Uterus (tissue), 4 donors: Measurements from ENCODE around the gene DNAJC30. TPM values are rescaled to one million over a fixed set of nuclear protein-coding genes. Genes with fewer than 3 reads are reported as not detected.
"Not testable (repeated sequence)": the region's sequence is repeated elsewhere in the genome, so short reads cannot be mapped to it uniquely, and the experiment has no call there.

Experiments
- DNase-seq, 2 donors: peaks; one replicate each; pipeline ENCODE4 v3.0.0-alpha.2; 2019 to 2020
- H3K27ac ChIP-seq, 2 donors: fragments of 200-600 bp; sonication (generic); 1 replicate in 1 of 2; 2 replicates in 1 of 2; pipeline ENCODE4 v1.5.1; 2016 to 2018
- H3K27me3 ChIP-seq, 2 donors: fragments of 200-600 bp; sonication (generic); one replicate each; pipeline ENCODE4 v1.5.1; 2018 to 2019; ENCODE audit warnings: control low read depth in 1 of 2
- H3K36me3 ChIP-seq, 2 donors: fragments of 200-600 bp; sonication (generic); one replicate each; pipeline ENCODE4 v1.5.1; 2019; ENCODE audit warnings: control low read depth in 1 of 2
- H3K4me1 ChIP-seq, 2 donors: fragments of 200-600 bp; sonication (generic); one replicate each; pipeline ENCODE4 v1.5.1; 2018 to 2019; ENCODE audit warnings: control low read depth in 1 of 2
- H3K4me3 ChIP-seq, 2 donors: fragments of 200-600 bp; sonication (generic); 1 replicate in 1 of 2; 2 replicates in 1 of 2; pipeline ENCODE4 v1.5.1; 2018 to 2019; ENCODE audit warnings: mild to moderate bottlenecking in 1 of 2
- H3K9me3 ChIP-seq, 2 donors: fragments of 200-600 bp; sonication (generic); one replicate each; pipeline ENCODE4 v1.5.1; 2019; ENCODE audit warnings: control low read depth in 1 of 2
- POLR2A ChIP-seq, 2 donors: fragments of 450-650 bp; IDR thresholded peaks; one replicate each; pipeline ENCODE4 v1.6.1; 2016; ENCODE audit warnings: antibody characterized with exemption in 2 of 2, mild to moderate bottlenecking in 1 of 2, moderate library complexity in 1 of 2
- intact Hi-C: fragments of 100-400 bp; cut with DNase I; formaldehyde crosslinking; loops from one replicate; pipeline ENCODE4 v1.15.1; 2023; ENCODE audit warnings: low total_unique reads
- total RNA-seq, 4 donors: library from RNA; depleted of rRNA in 3 of 4; stranded (reverse); fragments of >200 nt in 3 of 4; gene quantifications; one replicate each; pipeline versions ENCODE4 v1.1.0 to v1.2.4, GENCODE V29; 2014 to 2023
- TF ChIP-seq, protein P1 (sequence below), 4 experiments: fragments of 200-600 bp in 2 of 4; fragments of 450-650 bp in 2 of 4; sonication (generic) in 2 of 4; IDR thresholded peaks; one replicate each; pipeline ENCODE4 v1.5.1; 2016 to 2019; ENCODE audit warnings: antibody characterized with exemption in 4 of 4, mild to moderate bottlenecking in 2 of 4, moderate library complexity in 1 of 4
- donor health status: DM: yes; HTN: yes; CAD: no.

The DNAJC30 gene
- total RNA-seq, 4 donors from 2014 or later, result 0.29 to 14.1 (median 3.3) TPM

DNA sequence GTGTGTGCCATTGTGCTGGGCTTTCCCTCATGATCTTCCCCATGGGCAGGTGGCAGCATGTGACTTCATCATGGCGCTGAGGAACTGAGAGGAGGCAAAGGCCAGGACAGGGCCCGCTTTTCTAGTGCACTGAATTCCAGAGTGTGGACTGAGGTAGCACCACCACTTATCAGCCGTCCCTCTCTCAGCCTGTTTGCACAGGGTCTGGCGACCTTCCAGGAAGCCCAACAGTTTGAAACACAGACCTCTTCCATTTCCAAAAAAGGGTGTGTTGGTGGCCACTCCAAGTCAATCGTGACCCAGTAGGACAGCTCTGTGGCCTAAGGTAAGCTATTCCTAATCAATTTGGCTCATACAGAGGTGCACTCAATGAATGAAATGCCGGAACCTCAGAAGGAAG is 4.4 kb downstream of the DNAJC30 start:
- no peak for DNase-seq
- H3K27ac ChIP-seq, result no peak overlapping the region
- TF ChIP-seq POLR2A (IDR thresholded peaks at IDR 0.05), result no peak
- TF ChIP-seq, protein P1, sequence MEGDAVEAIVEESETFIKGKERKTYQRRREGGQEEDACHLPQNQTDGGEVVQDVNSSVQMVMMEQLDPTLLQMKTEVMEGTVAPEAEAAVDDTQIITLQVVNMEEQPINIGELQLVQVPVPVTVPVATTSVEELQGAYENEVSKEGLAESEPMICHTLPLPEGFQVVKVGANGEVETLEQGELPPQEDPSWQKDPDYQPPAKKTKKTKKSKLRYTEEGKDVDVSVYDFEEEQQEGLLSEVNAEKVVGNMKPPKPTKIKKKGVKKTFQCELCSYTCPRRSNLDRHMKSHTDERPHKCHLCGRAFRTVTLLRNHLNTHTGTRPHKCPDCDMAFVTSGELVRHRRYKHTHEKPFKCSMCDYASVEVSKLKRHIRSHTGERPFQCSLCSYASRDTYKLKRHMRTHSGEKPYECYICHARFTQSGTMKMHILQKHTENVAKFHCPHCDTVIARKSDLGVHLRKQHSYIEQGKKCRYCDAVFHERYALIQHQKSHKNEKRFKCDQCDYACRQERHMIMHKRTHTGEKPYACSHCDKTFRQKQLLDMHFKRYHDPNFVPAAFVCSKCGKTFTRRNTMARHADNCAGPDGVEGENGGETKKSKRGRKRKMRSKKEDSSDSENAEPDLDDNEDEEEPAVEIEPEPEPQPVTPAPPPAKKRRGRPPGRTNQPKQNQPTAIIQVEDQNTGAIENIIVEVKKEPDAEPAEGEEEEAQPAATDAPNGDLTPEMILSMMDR (IDR thresholded peaks at IDR 0.05), result no peak
- no peaks in the 10 kb centered on the region for H3K36me3 ChIP-seq
- no peaks in the 10 kb centered on the region for H3K27me3 ChIP-seq
- intact Hi-C loops, result no loop called here
- no peaks in the 10 kb centered on the region for H3K9me3 ChIP-seq
- peaks cover 0 to 16% of the 10 kb centered on the region in 2 donors for H3K4me1 ChIP-seq
- no peak overlapping the region for H3K4me3 ChIP-seq

DNA sequence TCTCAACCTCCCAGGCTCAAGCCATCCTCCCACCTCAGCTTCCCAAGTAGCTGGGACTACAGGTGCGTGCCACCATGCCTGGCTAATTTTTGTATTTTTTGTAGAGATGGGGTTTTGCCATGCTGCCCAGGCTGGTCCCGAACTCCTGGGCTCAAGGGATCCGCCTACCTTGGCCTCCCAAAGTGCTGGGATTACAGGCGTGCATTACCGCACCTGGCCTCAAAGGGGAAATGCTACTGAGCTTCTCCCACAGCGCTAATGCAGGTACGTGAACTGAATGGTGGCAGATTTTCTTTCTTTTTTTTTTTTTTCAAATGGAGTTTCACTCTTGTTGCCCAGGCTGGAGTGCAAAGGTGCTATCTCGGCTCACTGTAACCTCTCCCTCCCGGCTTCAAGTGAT is 7.2 kb downstream of the DNAJC30 start:
- H3K27ac ChIP-seq, H3K4me1 ChIP-seq, DNase-seq, H3K36me3 ChIP-seq, H3K4me3 ChIP-seq, H3K9me3 ChIP-seq, intact Hi-C loops, H3K27me3 ChIP-seq: not testable (repeated sequence)

DNA sequence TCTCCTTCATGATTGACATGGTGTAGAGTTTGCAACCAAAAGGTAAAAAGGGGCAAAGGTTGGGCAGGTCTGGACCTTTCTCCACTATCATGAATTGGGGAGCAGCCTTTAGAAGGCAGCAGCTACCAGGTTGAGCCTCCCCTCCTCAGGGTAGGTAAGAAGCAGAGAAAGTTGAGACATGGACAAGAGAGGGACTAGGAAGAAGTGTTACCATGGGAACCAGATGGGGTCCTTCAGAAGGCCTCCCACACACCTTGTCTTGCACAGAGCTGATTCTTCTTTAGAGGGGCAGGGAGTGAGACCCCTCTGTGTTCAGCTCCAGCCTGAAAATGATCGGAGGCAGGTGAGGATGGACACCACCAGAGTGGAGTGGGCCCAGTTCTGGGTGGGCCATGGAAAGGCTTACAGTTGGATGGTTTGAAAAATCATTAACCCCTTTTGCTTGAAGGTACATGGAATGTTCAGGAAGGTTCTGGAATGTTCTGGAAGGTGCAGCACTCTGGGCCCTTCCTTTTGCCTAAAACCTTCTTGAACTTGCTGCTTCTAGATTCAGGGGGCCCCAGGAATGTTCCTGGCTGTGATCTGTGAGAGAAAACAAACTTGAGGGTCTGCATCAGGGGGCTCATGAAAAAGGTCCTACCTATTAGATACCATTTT is 8.7 kb downstream of the DNAJC30 start:
- H3K27me3 ChIP-seq, result no peaks in the 10 kb centered on the region
- no peaks in the 10 kb centered on the region for H3K4me1 ChIP-seq
- H3K9me3 ChIP-seq, result no peaks in the 10 kb centered on the region
- H3K27ac ChIP-seq, result no peak overlapping the region
- TF ChIP-seq, protein P1 (IDR thresholded peaks at IDR 0.05), result no peak
- TF ChIP-seq POLR2A (IDR thresholded peaks at IDR 0.05), result no peak
- intact Hi-C loops, result no loop called here
- H3K4me3 ChIP-seq, result no peak overlapping the region
- no peaks in the 10 kb centered on the region for H3K36me3 ChIP-seq
- no peak for DNase-seq

DNA sequence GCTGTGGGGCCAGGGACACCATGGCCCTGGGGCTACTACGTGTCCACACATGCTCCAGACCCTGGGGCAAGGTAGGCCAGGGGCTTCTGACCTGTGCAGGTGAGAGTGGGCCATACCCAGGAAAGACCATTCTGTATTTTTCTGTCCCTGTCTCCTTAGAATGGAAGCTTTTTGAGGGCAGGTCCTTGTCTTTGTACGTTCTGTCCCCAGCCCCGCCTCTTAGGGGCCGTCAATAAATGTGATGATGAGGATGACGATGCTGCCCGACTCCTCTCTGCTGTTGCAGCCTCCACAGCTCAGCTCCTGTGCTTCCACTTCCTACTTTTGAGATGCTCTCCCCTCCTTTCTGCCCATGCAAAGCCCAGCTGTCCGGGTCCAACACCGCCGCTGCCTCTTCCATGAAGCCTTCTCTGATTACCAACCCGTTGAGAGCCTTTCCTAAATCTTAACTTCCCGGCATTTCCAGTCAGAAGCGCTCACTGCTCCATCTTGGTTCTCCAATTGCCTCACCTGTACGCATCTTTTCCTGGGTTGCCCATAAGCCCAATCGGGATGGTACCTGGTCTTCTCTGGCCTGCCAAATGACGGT is 11.3 kb downstream of the DNAJC30 start:
- Histone ChIP-seq H3K36me3 (no peaks in the 10 kb centered on the region), H3K27ac (no peak overlapping the region), H3K4me3 (no peak overlapping the region), H3K4me1 (peaks cover 0 to 7% of the 10 kb centered on the region in 2 donors), H3K9me3 (no peaks in the 10 kb centered on the region), H3K27me3 (no peaks in the 10 kb centered on the region)
- TF ChIP-seq POLR2A (IDR thresholded peaks at IDR 0.05), result no peak
- TF ChIP-seq, protein P1 (IDR thresholded peaks at IDR 0.05), result no peak
- intact Hi-C loops, result no loop called here
- DNase-seq, result no peak

DNA sequence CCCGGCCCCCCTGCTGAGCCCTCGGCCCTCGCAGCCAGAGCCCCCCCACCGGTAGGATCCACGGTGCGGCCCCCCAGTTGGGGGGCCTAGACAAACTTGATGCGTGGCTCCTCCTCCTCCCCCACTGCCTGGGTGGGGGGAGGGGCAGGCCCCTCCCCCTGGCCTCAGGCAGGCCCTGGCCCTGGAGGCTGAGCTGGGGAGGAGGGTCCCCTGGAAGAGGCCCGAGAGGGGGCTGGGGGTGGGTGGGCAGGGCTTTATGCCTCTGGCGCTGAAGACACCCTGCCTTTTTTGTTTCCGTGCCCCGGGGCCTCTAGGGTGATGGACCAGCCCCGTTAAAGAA is 12.0 kb downstream of the DNAJC30 start:
- Histone ChIP-seq H3K4me1 (peaks cover 0 to 7% of the 10 kb centered on the region in 2 donors), H3K27ac (no peak overlapping the region), H3K4me3 (no peak overlapping the region), H3K27me3 (no peaks in the 10 kb centered on the region), H3K9me3 (no peaks in the 10 kb centered on the region), H3K36me3 (no peaks in the 10 kb centered on the region)
- DNase-seq, result no peak
- intact Hi-C loops, result no loop called here
- TF ChIP-seq, protein P1 (IDR thresholded peaks at IDR 0.05), result no peak
- TF ChIP-seq POLR2A (IDR thresholded peaks at IDR 0.05), result no peak
